Activated T-cell treated with anti-CD3 and anti-CD28 coated beads for 1 hour (primary cell): ENCODE measurements around the gene KIAA0408.
"Not testable (repeated sequence)": the region's sequence is repeated elsewhere in the genome, so short reads cannot be mapped to it uniquely, and the experiment has no call there.

Experiments
- DNase-seq: peaks from one replicate; pipeline ENCODE4 v3.0.0-alpha.2; 2020; ENCODE audit warnings: low read depth

The KIAA0408 gene

GRCh38 chr6:127463056-127463455 is 3.9 kb upstream of the KIAA0408 start:
- DNase-seq = no peak

DNA sequence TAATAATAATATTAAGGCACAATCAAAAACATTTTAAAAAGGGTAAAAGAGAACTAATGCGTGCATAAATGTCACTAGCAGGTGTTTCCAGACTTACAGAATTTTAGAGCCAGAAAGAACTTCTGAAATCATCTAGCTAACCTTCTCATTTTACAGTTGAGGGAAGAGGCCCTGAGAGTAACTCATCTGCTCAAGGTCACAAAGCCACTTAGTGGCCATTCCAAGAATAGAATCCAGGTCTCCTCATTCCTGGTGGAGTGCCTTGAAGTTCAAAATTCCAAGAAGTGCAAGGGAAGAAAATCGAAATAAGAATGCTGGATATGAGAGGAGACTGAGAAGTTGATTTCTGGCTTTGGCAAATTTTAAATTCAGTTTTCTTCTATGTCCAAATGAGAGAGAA is 3.2 kb upstream of the KIAA0408 start:
- no peak for DNase-seq

DNA sequence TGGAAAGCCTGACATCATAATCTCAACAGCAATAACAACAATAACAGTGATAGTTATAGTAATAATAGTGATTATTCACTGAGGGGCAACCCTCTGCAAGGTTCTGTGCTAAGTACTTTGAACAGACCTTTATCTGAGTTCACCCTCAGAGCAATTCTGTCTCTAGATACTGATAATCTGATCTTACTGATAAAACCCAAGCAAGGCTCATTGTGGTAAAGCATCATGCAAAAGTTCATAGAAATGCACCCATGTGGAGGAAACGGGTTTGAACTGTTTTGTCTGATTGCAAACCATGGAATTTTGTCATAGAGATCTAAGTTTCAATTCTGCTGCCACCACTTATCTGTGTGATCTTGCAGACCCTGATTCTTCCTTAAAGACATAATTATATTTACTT is 1.3 kb upstream of the KIAA0408 start:
- no peak for DNase-seq

- no peak for DNase-seq
Measured at GRCh38 chr6:127458817-127459216, 372 bp downstream of the KIAA0408 start.

- DNase-seq = no peak
Measured at GRCh38 chr6:127458222-127458621, 967 bp downstream of the KIAA0408 start.

GRCh38 chr6:127457456-127458064 is 1.6 kb downstream of the KIAA0408 start:
- no peak for DNase-seq

- no peak for DNase-seq
Measured at GRCh38 chr6:127456465-127456864, 2.7 kb downstream of the KIAA0408 start.

- DNase-seq = no peak
Measured at GRCh38 chr6:127453845-127454619, 5.2 kb downstream of the KIAA0408 start.

- no peak for DNase-seq
Measured at GRCh38 chr6:127452803-127453202, 6.4 kb downstream of the KIAA0408 start.

- DNase-seq = no peak
Measured at GRCh38 chr6:127451388-127451787, 7.8 kb downstream of the KIAA0408 start.

DNA sequence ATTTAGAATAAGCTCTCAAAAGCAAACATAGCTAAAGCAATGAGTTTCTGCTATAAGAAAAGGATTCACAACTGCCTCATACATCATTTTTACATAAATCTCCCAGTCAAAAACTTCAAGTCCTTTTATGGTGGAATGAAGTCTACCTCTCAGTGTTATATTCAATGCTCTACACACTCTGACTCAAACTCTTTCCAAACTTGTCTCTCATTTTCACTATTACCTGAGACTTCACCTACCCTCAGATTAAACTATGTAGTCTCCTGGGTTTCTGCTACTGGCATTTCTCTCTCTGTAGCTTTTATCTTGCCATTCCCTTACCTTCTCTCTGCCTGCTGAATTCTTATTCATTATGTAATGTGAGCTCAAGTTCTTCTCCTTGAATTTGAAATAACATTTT is 11.4 kb downstream of the KIAA0408 start:
- DNase-seq = no peak

DNA sequence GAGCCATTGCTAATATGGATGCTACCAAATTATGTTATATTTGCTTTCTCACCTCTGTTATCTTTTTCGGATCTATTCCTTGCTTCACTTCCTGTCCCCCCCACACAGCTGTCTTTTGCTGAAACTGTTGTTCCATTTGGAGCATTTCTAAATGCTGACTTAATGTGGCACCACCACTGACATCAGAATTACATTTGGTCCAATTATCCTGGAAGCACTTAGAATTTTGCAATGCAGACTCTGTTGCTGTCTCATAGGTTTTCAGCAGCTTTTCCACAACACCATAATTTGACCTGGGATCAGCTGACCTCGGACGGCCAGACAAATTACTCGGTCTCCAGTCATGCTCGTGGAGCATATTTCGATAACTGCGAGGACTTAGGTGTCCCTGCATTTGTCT is 12.8 kb downstream of the KIAA0408 start:
- no peak for DNase-seq

DNA sequence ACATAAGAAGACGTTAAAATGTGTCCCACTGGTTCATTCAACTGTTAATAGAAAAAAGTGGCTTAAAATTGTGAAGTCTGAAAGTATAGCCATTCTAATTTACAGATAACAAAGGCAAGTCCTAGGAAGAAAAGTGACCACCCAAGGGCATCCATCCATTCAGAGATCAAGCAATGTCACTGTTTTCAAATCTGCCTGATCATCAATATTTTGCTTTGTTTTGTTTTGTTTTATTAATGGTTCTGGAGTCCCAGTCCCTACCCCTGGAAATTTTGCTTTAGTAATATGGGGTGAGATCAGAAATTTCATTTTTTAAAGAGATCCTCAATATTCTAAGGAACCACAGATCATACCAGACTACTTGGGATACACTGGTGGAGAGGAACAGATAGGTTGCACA is 17.3 kb downstream of the KIAA0408 start:
- DNase-seq = no peak

DNA sequence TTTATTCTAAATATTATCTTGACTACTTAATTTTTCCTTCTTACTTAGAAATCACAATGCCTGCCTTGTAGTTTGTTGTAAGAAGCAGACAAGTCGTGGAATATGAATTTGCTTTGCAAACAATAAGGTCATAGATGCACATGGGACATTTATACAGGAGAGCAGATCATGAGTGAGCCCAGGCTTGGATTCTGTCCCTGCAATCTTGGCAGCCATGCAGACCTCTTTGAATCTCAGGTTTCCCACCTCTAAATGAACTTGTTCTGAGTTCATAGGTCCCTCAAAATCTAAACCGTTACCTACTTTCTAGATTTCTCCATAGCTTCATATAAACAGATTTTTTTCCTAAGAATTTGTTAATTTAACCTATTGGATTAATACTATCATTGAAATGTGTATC is 19.5 kb downstream of the KIAA0408 start:
- DNase-seq = no peak

DNA sequence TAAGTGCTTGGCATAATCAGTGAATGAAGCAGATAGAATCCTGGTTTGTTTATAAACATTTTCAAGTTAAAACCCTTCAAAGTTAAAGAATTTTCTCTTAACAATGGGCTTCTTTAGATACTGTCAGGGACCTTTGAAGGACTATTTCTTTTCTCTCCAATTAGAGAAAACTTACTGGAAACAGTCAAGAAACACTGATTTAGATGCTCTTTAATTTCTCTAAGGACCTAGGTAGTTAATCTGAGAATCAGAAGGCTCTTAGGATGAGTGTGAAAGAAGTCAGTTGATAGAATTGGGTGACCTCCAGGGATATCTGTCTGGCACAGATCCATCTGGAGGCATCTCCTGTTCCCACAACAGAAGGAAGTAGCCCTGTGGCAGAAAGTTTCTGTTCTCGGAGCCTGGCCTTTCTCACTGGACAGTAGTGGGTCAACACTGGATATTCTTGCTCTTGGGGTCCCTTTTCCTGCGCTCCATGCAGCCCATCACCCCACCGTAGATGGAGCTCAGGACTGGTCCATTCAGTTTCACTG is 22.5 kb downstream of the KIAA0408 start:
- no peak for DNase-seq

DNA sequence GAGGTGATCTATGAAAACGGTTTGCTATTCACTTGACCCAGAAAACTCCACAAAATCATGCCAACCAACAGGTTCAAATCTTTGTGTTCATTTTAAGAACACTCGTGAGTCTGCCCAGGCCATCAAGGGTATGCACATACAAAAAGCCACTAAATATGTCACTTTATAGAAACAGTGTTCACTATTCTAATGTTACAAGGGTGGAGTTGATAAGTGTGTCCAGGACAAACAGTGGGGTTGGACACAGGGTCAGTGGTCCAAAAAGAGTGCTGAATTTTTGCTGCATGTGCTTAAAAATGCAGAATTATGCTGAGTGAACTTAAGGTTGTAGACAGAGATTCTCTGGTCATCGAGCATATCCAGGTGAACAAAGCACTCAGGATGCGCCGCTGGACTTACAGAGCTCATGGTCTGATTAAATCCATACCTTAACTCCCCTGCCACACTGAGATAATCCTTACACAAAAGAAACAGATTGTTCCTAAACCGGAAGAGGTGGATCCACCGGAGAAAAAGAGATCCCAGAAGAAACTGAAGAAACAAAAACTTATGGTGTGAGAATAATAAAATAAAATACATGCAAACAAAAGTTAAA is 23.5 kb downstream of the KIAA0408 start:
- no peak for DNase-seq

GRCh38 chr6:127434651-127435050 is 24.5 kb downstream of the KIAA0408 start:
- no peak for DNase-seq

GRCh38 chr6:127428562-127428961 is 30.6 kb downstream of the KIAA0408 start:
- DNase-seq = not testable (repeated sequence)

DNA sequence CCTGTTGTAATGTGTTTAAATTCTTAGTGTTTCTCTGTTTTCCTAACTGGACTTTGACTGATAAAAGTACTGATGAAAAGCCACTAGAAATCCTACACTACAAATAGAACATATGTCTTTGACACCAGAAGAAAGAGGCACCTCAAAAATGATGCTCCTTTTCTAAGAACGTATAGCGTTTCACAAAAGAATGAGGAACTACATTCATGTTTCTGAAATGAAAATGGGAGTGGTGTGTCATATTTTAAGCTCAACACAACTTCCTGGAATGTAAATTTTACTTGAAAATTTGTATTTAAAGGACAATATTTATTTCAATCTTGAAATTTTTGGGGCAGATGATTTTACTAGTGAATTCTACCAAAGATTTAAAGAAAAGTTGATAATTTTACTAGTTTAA is 35.3 kb downstream of the KIAA0408 start:
- DNase-seq = no peak

DNA sequence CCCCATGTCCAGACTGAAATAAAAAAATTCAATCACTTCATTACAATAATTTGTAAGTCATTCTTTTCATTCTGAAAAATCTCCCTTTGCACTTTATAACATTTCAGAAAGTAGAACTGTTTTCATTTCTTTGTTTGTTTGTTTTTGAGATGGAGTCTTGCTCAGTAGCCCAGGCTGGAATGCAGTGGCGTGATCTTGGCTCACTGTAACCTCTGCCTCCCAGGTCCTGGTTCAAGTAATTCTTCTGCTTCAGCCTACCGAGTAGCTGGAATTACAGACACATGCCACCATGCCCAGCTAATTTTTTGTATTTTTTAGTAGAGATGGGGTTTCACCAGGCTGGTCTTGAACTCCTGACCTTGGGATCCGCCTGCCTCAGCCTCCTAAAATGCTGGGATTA is 38.0 kb downstream of the KIAA0408 start:
- DNase-seq = not testable (repeated sequence)

GRCh38 chr6:127420556-127420955 is 38.6 kb downstream of the KIAA0408 start:
- peak; percentile 32 for DNase-seq

DNA sequence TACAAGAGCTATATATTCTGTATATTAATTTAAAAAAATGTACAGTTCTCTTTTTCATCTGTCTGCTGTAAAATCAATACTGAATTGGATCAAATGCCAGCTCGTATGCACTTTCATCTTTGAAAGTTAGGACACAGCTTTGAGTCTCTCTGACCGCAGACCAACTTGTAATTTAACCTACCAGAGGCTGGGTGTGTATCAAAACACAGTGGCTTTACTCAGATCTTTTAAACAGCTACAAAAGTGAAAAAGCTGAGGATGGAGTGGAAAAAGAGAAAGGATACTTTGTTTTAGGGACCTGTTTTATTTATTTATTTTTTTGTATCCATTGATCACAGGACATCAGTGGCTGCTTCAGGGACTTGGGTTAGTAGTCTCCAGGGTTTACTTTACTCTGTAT is 44.1 kb downstream of the KIAA0408 start:
- no peak for DNase-seq

DNA sequence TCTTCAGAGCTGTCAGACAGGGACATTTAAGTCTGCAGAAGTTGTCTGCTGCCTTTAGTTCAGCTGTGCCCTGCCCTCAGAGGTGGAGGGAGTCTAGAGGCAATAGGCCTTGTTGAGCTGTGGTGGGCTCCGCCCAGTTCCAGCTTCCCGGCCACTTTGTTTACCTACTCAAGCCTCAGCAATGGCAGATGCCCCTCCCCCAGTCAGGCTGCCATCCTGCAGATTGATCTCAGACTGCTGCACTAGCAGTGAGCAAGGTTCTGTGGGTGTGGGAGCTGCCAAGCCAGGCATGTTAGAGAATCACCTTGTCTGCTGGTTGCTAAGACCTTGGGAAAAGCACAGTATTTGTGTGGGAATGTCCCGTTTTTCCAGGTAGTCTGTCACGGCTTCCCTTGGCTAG is 46.1 kb downstream of the KIAA0408 start:
- not testable (repeated sequence) for DNase-seq
